ENCODE measurements around the gene RUNX3. TPM values are rescaled to one million over a fixed set of nuclear protein-coding genes. Genes with fewer than 3 reads are reported as not detected.

Gene RUNX3
- total RNA-seq, 1 experiment from 2014 or later = 8.6 TPM

GRCh38 chr1:24875257-24875656, 54.8 kb downstream of the RUNX3 start:
- TF ChIP-seq, protein P1, sequence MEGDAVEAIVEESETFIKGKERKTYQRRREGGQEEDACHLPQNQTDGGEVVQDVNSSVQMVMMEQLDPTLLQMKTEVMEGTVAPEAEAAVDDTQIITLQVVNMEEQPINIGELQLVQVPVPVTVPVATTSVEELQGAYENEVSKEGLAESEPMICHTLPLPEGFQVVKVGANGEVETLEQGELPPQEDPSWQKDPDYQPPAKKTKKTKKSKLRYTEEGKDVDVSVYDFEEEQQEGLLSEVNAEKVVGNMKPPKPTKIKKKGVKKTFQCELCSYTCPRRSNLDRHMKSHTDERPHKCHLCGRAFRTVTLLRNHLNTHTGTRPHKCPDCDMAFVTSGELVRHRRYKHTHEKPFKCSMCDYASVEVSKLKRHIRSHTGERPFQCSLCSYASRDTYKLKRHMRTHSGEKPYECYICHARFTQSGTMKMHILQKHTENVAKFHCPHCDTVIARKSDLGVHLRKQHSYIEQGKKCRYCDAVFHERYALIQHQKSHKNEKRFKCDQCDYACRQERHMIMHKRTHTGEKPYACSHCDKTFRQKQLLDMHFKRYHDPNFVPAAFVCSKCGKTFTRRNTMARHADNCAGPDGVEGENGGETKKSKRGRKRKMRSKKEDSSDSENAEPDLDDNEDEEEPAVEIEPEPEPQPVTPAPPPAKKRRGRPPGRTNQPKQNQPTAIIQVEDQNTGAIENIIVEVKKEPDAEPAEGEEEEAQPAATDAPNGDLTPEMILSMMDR (conservative IDR thresholded peaks at IDR 0.05; ENCODE audit: low read depth, low read length) = no peak
- TF ChIP-seq EZH2 (IDR thresholded peaks at IDR 0.05; ENCODE audit: borderline replicate concordance, low read depth, low read length, poor library complexity, severe bottlenecking) = no peak
- DNase-seq (ENCODE audit: low spot score) = no peak
- no peaks in the 10 kb centered on the region for H3K36me3 ChIP-seq (ENCODE audit: insufficient read depth, low read length, poor library complexity, severe bottlenecking)
- BruUV-seq (replicated peaks) = no TSS peak
- H3K27ac ChIP-seq (ENCODE audit: low read depth, low read length, poor library complexity, severe bottlenecking) = no peak overlapping the region
- no peaks in the 10 kb centered on the region for H3K9me3 ChIP-seq (ENCODE audit: low read depth, low read length, poor library complexity, severe bottlenecking)
- no peak overlapping the region for H3K4me3 ChIP-seq (ENCODE audit: low read depth, low read length, poor library complexity, severe bottlenecking)
- intact Hi-C loops (cut with micrococcal nuclease; ENCODE audit: unreplicated experiment) = no loop called here
- no peaks in the 10 kb centered on the region for H3K4me1 ChIP-seq (ENCODE audit: insufficient read depth, low read length, poor library complexity, severe bottlenecking)
- no peaks in the 10 kb centered on the region for H3K27me3 ChIP-seq (replicated peaks; ENCODE audit: insufficient read depth, low read depth, low read length, poor library complexity)
- ChIA-PET CTCF (no interaction called here), POLR2A (ENCODE audit: low non-redundant PET) (interaction anchor here (0.6 kb wide), 1 partner anchor 130 kb away, joined by 4 read pairs; the partner anchor contains the start of gene CLIC4)

DNA sequence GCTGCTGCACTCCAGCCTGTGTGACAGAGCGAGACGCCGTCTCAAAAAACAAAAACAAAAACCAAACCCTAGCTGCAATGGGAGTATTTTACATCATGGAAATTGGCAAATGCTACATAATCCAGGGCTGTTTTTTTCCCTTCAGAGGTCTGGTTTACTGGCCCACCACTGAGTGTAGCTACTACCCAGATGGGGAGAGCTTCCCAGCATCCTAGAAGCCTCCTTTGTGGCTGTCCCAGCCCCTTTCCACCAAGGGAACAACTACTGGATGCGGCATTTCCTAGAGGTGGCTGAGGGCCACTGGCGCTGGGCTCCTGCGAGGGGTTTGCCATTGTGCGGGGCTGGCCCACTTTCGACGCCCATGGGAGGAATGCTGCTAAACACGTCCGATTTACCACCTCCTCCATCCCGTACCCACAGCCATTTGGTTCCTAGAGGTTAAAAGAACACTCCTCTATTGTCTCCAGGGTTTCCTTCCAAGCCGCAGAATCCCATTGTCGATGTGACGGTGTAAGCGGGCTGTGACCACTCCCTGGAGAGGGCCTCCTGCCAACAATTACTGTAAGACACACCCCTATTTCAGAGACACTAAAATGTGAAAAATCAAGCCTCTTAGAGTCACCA, 55.4 kb downstream of the RUNX3 start:
- DNase-seq (ENCODE audit: low spot score) = no peak
- no peak overlapping the region for H3K27ac ChIP-seq (ENCODE audit: low read depth, low read length, poor library complexity, severe bottlenecking)
- H3K36me3 ChIP-seq (ENCODE audit: insufficient read depth, low read length, poor library complexity, severe bottlenecking) = no peaks in the 10 kb centered on the region
- H3K9me3 ChIP-seq (ENCODE audit: low read depth, low read length, poor library complexity, severe bottlenecking) = no peaks in the 10 kb centered on the region
- intact Hi-C loops (cut with micrococcal nuclease; ENCODE audit: unreplicated experiment) = no loop called here
- TF ChIP-seq, protein P1 (conservative IDR thresholded peaks at IDR 0.05; ENCODE audit: low read depth, low read length) = no peak
- no peak for TF ChIP-seq EZH2 (IDR thresholded peaks at IDR 0.05; ENCODE audit: borderline replicate concordance, low read depth, low read length, poor library complexity, severe bottlenecking)
- no TSS peak for BruUV-seq (replicated peaks)
- no peaks in the 10 kb centered on the region for H3K27me3 ChIP-seq (replicated peaks; ENCODE audit: insufficient read depth, low read depth, low read length, poor library complexity)
- POLR2A ChIA-PET (ENCODE audit: low non-redundant PET) = interaction anchor here (0.6 kb wide), 1 partner anchor 130 kb away, joined by 4 read pairs; the partner anchor contains the start of gene CLIC4
- H3K4me3 ChIP-seq (ENCODE audit: low read depth, low read length, poor library complexity, severe bottlenecking) = no peak overlapping the region
- CTCF ChIA-PET = no interaction called here
- no peaks in the 10 kb centered on the region for H3K4me1 ChIP-seq (ENCODE audit: insufficient read depth, low read length, poor library complexity, severe bottlenecking)

DNA sequence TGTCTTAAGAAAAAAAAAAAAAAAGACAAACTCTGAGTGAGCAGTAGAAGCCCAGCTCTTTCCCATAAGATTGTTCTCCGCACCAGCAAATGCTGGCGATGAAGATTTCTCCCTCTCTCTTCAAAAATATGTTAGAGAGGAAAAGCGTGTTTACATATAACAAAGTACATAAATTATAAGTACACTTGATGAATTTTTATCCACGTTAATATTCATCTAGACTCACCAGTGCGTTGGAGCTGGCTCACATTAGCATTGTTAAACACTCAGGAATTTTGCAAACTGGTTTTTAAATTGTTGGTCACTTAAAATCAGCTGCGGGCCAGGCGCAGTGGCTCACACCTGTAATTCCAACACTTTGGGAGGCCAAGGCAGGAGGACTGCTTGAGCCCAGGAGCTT, 56.0 kb downstream of the RUNX3 start:
- no peaks in the 10 kb centered on the region for H3K4me1 ChIP-seq (ENCODE audit: insufficient read depth, low read length, poor library complexity, severe bottlenecking)
- BruUV-seq (replicated peaks) = no TSS peak
- no peak for DNase-seq (ENCODE audit: low spot score)
- no peaks in the 10 kb centered on the region for H3K9me3 ChIP-seq (ENCODE audit: low read depth, low read length, poor library complexity, severe bottlenecking)
- no peak overlapping the region for H3K27ac ChIP-seq (ENCODE audit: low read depth, low read length, poor library complexity, severe bottlenecking)
- ChIA-PET CTCF (interaction anchor here (0.6 kb wide), 1 partner anchor 176 kb away, joined by 5 read pairs; no protein-coding TSS in a partner anchor), POLR2A (ENCODE audit: low non-redundant PET) (no interaction called here)
- intact Hi-C loops (cut with micrococcal nuclease; ENCODE audit: unreplicated experiment) = no loop called here
- TF ChIP-seq, protein P1 (conservative IDR thresholded peaks at IDR 0.05; ENCODE audit: low read depth, low read length) = no peak
- TF ChIP-seq EZH2 (IDR thresholded peaks at IDR 0.05; ENCODE audit: borderline replicate concordance, low read depth, low read length, poor library complexity, severe bottlenecking) = no peak
- H3K27me3 ChIP-seq (replicated peaks; ENCODE audit: insufficient read depth, low read depth, low read length, poor library complexity) = no peaks in the 10 kb centered on the region
- no peak overlapping the region for H3K4me3 ChIP-seq (ENCODE audit: low read depth, low read length, poor library complexity, severe bottlenecking)
- H3K36me3 ChIP-seq (ENCODE audit: insufficient read depth, low read length, poor library complexity, severe bottlenecking) = no peaks in the 10 kb centered on the region
